Gastrocnemius medialis (tissue), 4 donors: Measurements from ENCODE around the gene DMD. TPM values are rescaled to one million over a fixed set of nuclear protein-coding genes. Genes with fewer than 3 reads are reported as not detected.

Experiments used
- ATAC-seq, 2 donors: fragments of 150-250 bp; one replicate each; pipeline ENCODE4 v1.9.1; 2016
- DNase-seq, 2 donors: peaks; one replicate each; pipeline ENCODE4 v3.0.0-alpha.2; 2019
- H3K27ac ChIP-seq, 4 donors: fragments of 200-600 bp; sonication (generic); 1 replicate in 1 of 4; 2 replicates in 3 of 4; pipeline ENCODE4 v1.5.1; 2016 to 2018; ENCODE audit warnings: mild to moderate bottlenecking in 2 of 4, moderate library complexity in 1 of 4
- H3K27me3 ChIP-seq, 3 donors: fragments of 200-600 bp; sonication (generic) in 2 of 3; 1 replicate in 1 of 3; 2 replicates in 2 of 3; pipeline versions ENCODE4 v1.5.1 to v1.6.0; 2016 to 2019; ENCODE audit warnings: mild to moderate bottlenecking in 1 of 3, moderate library complexity in 1 of 3
- H3K36me3 ChIP-seq, 2 donors: fragments of 200-600 bp; sonication (generic) in 1 of 2; one replicate each; pipeline ENCODE4 v1.5.1; 2017 to 2018
- H3K4me1 ChIP-seq, 2 donors: fragments of 200-600 bp; sonication (generic) in 1 of 2; one replicate each; pipeline ENCODE4 v1.5.1; 2016 to 2017; ENCODE audit warnings: mild to moderate bottlenecking in 2 of 2
- H3K4me3 ChIP-seq, 4 donors: fragments of 200-600 bp; sonication (generic) in 3 of 4; 1 replicate in 1 of 4; 2 replicates in 3 of 4; pipeline ENCODE4 v1.5.1; 2016 to 2019; ENCODE audit warnings: mild to moderate bottlenecking in 2 of 4
- H3K9me3 ChIP-seq, 3 donors: fragments of 200-600 bp; sonication (generic) in 2 of 3; 1 replicate in 1 of 3; 2 replicates in 2 of 3; pipeline ENCODE4 v1.5.1; 2016 to 2019
- POLR2A ChIP-seq, 2 donors: fragments of 450-650 bp; IDR thresholded peaks; one replicate each; pipeline ENCODE4 v1.6.1; 2017; ENCODE audit warnings: antibody characterized with exemption in 2 of 2, mild to moderate bottlenecking in 2 of 2, moderate library complexity in 2 of 2
- in situ Hi-C, 4 donors: fragments of 200-750 bp; cut with MboI; loops; one replicate each; pipeline versions ENCODE4 v1.15.0 to v1.8.0; 2017; ENCODE audit warnings: low sequenced_read_pairs in 4 of 4
- intact Hi-C: fragments of 100-400 bp; cut with DNase I; formaldehyde crosslinking; loops from one replicate; pipeline ENCODE4 v1.15.1; 2023; ENCODE audit warnings: low total_unique reads
- total RNA-seq, 4 donors: library from RNA; depleted of rRNA; stranded (reverse); fragments of >200 nt; gene quantifications; one replicate each; pipeline versions ENCODE4 v1.1.0 to v1.2.3, GENCODE V29; 2016
- TF ChIP-seq, protein P1 (sequence below), 5 experiments: fragments of 450-650 bp in 3 of 5; fragments of 200-600 bp in 2 of 5; sonication (generic) in 2 of 5; IDR thresholded peaks in 4 of 5; conservative IDR thresholded peaks in 1 of 5; 1 replicate in 4 of 5; 2 replicates in 1 of 5; pipeline ENCODE4 v1.5.1; 2016 to 2019; ENCODE audit warnings: antibody characterized with exemption in 5 of 5, mild to moderate bottlenecking in 3 of 5, moderate library complexity in 3 of 5

Gene DMD
- total RNA-seq, 4 donors from 2014 or later: 53.5 to 201 (median 98.9) TPM

DNA sequence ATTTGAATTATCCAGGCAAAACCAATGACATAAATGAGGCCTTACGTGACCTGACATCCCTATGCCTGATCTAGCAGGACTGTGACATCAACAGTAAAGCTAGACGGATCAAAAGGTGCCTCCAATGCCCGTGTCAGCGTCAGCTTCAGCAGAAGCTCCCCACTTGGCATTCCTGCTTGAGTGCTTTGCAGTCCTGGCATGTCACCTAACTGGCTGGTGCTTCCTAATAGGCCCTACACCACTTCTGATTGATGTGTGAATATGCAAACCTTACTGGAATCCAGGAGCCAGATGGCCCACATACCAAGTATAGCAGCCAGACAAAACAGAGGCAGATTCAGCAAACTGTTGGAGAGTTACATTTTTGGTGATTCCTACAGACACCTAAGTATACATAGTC lies 224.2 kb downstream of the DMD start:
- Histone ChIP-seq H3K4me3 (no peak overlapping the region), H3K36me3 (no peaks in the 10 kb centered on the region), H3K9me3 (no peaks in the 10 kb centered on the region), H3K4me1 (no peaks in the 10 kb centered on the region), H3K27me3 (no peaks in the 10 kb centered on the region), H3K27ac (no peak overlapping the region)
- no peak for TF ChIP-seq POLR2A (IDR thresholded peaks at IDR 0.05)
- TF ChIP-seq, protein P1, sequence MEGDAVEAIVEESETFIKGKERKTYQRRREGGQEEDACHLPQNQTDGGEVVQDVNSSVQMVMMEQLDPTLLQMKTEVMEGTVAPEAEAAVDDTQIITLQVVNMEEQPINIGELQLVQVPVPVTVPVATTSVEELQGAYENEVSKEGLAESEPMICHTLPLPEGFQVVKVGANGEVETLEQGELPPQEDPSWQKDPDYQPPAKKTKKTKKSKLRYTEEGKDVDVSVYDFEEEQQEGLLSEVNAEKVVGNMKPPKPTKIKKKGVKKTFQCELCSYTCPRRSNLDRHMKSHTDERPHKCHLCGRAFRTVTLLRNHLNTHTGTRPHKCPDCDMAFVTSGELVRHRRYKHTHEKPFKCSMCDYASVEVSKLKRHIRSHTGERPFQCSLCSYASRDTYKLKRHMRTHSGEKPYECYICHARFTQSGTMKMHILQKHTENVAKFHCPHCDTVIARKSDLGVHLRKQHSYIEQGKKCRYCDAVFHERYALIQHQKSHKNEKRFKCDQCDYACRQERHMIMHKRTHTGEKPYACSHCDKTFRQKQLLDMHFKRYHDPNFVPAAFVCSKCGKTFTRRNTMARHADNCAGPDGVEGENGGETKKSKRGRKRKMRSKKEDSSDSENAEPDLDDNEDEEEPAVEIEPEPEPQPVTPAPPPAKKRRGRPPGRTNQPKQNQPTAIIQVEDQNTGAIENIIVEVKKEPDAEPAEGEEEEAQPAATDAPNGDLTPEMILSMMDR (IDR thresholded peaks at IDR 0.05 in 4 of 5, conservative IDR thresholded peaks at IDR 0.05 in 1 of 5): no peak
- peak in 1 of 2 donors; percentile 33 for ATAC-seq
- in situ Hi-C loops: no loop called here
- intact Hi-C loops: no loop called here
- no peak for DNase-seq

DNA sequence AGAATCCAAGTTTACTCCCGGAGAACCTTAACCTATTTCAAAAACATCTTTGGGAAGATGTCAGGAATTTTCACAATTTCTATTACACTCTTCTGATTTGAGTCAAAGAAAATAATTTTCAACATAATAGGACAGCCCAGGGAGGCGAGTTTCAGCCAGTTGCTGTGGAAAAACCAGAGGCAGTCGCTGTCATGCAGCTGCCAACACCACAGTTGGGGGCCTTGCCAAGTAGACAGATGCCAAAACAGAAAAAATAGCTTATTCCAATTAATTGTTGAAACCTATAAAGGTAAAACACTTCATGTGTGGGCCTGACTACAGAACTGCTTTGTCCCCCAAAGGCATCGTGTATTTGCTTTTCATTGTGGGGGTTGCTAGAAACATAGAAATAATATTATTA lies 225.8 kb downstream of the DMD start:
- TF ChIP-seq, protein P1 (IDR thresholded peaks at IDR 0.05 in 4 of 5, conservative IDR thresholded peaks at IDR 0.05 in 1 of 5): no peak
- no peak for TF ChIP-seq POLR2A (IDR thresholded peaks at IDR 0.05)
- H3K27me3 ChIP-seq: no peaks in the 10 kb centered on the region
- H3K36me3 ChIP-seq: no peaks in the 10 kb centered on the region
- ATAC-seq (no peak), DNase-seq (no peak)
- no peak overlapping the region for H3K27ac ChIP-seq
- no peaks in the 10 kb centered on the region for H3K9me3 ChIP-seq
- no peaks in the 10 kb centered on the region for H3K4me1 ChIP-seq
- in situ Hi-C loops: no loop called here
- no peak overlapping the region for H3K4me3 ChIP-seq
- intact Hi-C loops: no loop called here

DNA sequence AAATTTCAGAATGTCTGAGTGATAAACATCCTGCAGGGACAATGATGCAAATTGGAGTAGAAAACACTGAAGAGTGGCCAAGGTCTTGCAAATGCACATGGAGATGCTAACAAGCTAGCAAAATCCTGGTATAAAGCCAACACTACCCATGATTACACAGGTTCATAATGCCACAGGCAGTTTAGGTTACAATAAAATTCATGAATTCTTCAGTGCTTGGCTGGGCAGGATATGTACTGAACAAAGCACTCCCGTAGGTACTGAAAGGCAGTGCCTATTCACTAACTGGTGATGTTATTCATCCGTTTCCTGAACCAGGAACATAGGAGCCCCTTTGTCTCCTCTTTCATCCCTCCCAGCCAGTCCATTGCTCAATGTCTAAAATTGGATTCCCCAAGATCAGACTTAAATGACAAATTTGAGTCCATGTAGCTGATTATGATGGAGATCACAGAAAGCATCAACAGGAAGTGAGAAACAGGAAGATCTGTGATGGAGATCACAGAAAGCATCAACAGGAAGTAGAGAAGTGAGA lies 244.5 kb downstream of the DMD start:
- Histone ChIP-seq H3K27ac (no peak overlapping the region), H3K27me3 (no peaks in the 10 kb centered on the region), H3K4me3 (no peak overlapping the region), H3K36me3 (no peaks in the 10 kb centered on the region), H3K4me1 (no peaks in the 10 kb centered on the region), H3K9me3 (no peaks in the 10 kb centered on the region)
- ATAC-seq: no peak
- TF ChIP-seq, protein P1 (IDR thresholded peaks at IDR 0.05 in 4 of 5, conservative IDR thresholded peaks at IDR 0.05 in 1 of 5): no peak
- no peak for TF ChIP-seq POLR2A (IDR thresholded peaks at IDR 0.05)
- no peak for DNase-seq
- intact Hi-C loops: no loop called here
- in situ Hi-C loops: no loop called here

DNA sequence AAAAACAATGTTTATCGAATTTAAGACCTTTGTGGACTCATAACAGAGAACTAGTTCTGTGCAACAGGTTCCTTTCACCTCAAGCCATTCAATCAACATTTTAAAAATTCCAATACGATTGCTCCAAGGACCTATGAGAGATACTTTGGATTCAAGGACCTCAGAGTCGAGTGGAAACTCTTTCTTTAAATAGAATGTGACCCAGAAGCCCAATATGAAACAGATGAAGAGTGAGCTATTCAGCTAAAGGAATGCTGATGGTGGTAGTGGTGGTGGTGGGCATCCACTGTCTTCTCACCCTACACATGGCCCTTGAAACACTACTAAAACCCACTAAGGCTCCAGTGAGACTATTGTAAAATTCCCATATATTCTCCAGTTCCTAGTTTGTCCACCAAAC lies 257.2 kb downstream of the DMD start:
- in situ Hi-C loops (no loop called here), intact Hi-C loops (no loop called here)
- no peak for DNase-seq
- Histone ChIP-seq H3K27me3 (no peaks in the 10 kb centered on the region), H3K4me3 (no peak overlapping the region), H3K4me1 (no peaks in the 10 kb centered on the region), H3K27ac (no peak overlapping the region), H3K9me3 (no peaks in the 10 kb centered on the region), H3K36me3 (no peaks in the 10 kb centered on the region)
- TF ChIP-seq POLR2A (IDR thresholded peaks at IDR 0.05): no peak
- TF ChIP-seq, protein P1 (IDR thresholded peaks at IDR 0.05 in 4 of 5, conservative IDR thresholded peaks at IDR 0.05 in 1 of 5): no peak
- ATAC-seq: no peak

DNA sequence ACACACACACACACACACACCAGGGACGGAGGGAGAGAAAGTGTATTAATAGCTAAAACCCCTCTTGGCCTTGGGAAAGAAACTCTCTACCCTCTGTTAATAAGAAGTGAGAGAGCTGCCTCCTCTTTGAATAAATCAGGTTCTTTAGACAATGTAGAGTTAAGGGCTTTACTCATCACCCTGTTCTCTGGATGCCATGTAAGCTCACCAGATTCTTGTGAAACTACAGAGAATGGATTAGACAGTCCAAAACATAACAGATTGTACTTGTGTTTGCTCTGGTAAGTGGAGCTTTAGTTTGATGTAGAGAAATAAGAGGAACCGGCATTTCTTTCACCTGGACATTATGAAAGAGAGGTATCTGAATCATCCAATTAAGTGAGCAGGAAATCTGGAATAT lies 263.2 kb downstream of the DMD start:
- Histone ChIP-seq H3K9me3 (no peaks in the 10 kb centered on the region), H3K36me3 (no peaks in the 10 kb centered on the region), H3K27me3 (no peaks in the 10 kb centered on the region), H3K27ac (peak overlapping the region in 1 of 4 donors; percentile 23), H3K4me3 (no peak overlapping the region), H3K4me1 (no peaks in the 10 kb centered on the region)
- TF ChIP-seq POLR2A (IDR thresholded peaks at IDR 0.05): no peak
- TF ChIP-seq, protein P1 (IDR thresholded peaks at IDR 0.05 in 4 of 5, conservative IDR thresholded peaks at IDR 0.05 in 1 of 5): no peak
- in situ Hi-C loops: loop anchor here in 1 of 4 donors (25.0 kb wide), 1 partner anchor 89 kb away; no protein-coding TSS in a partner anchor
- DNase-seq: no peak
- intact Hi-C loops: no loop called here
- peak in 1 of 2 donors; percentile 18 for ATAC-seq
